ENCODE data around the gene YEATS2. TPM values are rescaled to one million over a fixed set of nuclear protein-coding genes. Genes with fewer than 3 reads are reported as not detected.
"Not testable (repeated sequence)": the region's sequence is repeated elsewhere in the genome, so short reads cannot be mapped to it uniquely, and the experiment has no call there.

Gene YEATS2
- polyA plus RNA-seq, 1 of the 3 experiments (the other 2 are of a cell fraction): 19.9 TPM

- H3K9ac ChIP-seq: no peak overlapping the region
- TF ChIP-seq PBX3 (IDR thresholded peaks at IDR 0.05): no peak
- no peak for TF ChIP-seq EZH2phosphoT487 (IDR thresholded peaks at IDR 0.05; ENCODE audit: borderline replicate concordance, low read depth)
- no peak for TF ChIP-seq JUND (IDR thresholded peaks at IDR 0.05)
- no peak for TF ChIP-seq POLR2AphosphoS5 (IDR thresholded peaks at IDR 0.05; ENCODE audit: low read depth, low read length)
- no peak for TF ChIP-seq TEAD4 (IDR thresholded peaks at IDR 0.05; ENCODE audit: borderline replicate concordance, insufficient read depth)
- TF ChIP-seq RCOR1 (IDR thresholded peaks at IDR 0.05; ENCODE audit: low read length): no peak
- no peak for TF ChIP-seq IRF3 (IDR thresholded peaks at IDR 0.05; ENCODE audit: low read depth, low read length)
- TF ChIP-seq EP300 (IDR thresholded peaks at IDR 0.05; ENCODE audit: borderline replicate concordance in 1 of 2, low read depth in 1 of 2, low read length in 1 of 2): no peak
- no peak for TF ChIP-seq SMC3 (IDR thresholded peaks at IDR 0.05; ENCODE audit: low read depth, low read length)
- no peak for TF ChIP-seq CHD2 (IDR thresholded peaks at IDR 0.05; ENCODE audit: low read length, partially characterized antibody)
- TF ChIP-seq RFX5 (IDR thresholded peaks at IDR 0.05; ENCODE audit: low read length): no peak
- no peaks in the 10 kb centered on the region; the same call in 1 of the 2 replicates for H4K20me1 ChIP-seq (ENCODE audit: insufficient read depth)
- no peaks in the 10 kb centered on the region for H3K4me1 ChIP-seq (ENCODE audit: control insufficient read depth in 1 of 2, insufficient read depth in 2 of 2, low read depth in 1 of 2, low read length in 1 of 2)
- no peak overlapping the region for H3K4me2 ChIP-seq
- H3K27me3 ChIP-seq (ENCODE audit: insufficient read depth): no peaks in the 10 kb centered on the region
- no peak overlapping the region for H2AFZ ChIP-seq (ENCODE audit: low read depth)
- peaks cover 45 to 61% of the 10 kb centered on the region in 2 experiments for H3K36me3 ChIP-seq (replicated peaks in 1 of 2; ENCODE audit: control insufficient read depth in 1 of 2, insufficient read depth in 2 of 2, low read length in 1 of 2)
- CTCF ChIA-PET: interaction anchor here (0.6 kb wide), 1 partner anchor 224 kb away, joined by 3 read pairs; no protein-coding TSS in a partner anchor
- H3K79me2 ChIP-seq (ENCODE audit: insufficient read depth): peaks cover 4% of the 10 kb centered on the region; the same call in 1 of the 2 replicates
- no peak overlapping the region for H3K27ac ChIP-seq (ENCODE audit: low read depth in 2 of 2, low read length in 1 of 2)
- no peaks in the 10 kb centered on the region for H3F3A ChIP-seq (replicated peaks; ENCODE audit: insufficient read depth)
- no peaks in the 10 kb centered on the region; the same call in 1 of the 2 replicates for H3K9me3 ChIP-seq
- DNase-seq: no peak
- POLR2A ChIA-PET: no interaction called here
- H3K4me3 ChIP-seq (ENCODE audit: low read depth in 2 of 2, low read length in 1 of 2): no peak overlapping the region
- 80% methylated on average over 2 of the region's 2 CpGs for WGBS (ENCODE audit: low lambda C conversion rate)
- H3K9me2 ChIP-seq: no peaks in the 10 kb centered on the region
These were observed 39.5 kb downstream of the YEATS2 start for GRCh38 chr3:183737116-183737515.

DNA sequence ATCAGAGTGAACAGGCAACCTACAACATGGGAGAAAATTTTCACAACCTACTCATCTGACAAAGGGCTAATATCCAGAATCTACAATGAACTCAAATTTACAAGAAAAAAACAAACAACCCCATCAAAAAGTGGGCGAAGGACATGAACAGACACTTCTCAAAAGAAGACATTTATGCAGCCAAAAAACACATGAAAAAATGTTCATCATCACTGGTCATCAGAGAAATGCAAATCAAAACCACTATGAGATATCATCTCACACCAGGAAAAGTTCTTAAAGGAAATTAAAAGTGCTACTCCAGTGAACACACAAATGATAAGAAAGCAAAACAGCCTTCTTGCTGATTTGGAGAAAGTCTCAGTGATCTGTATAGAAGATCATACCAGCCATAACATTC, 42.6 kb downstream of the YEATS2 start:
- CTCF ChIA-PET; H3K4me3 ChIP-seq (ENCODE audit: low read depth in 2 of 2, low read length in 1 of 2); H3K4me1 ChIP-seq (ENCODE audit: control insufficient read depth in 1 of 2, insufficient read depth in 2 of 2, low read depth in 1 of 2, low read length in 1 of 2); H3K9me2 ChIP-seq; POLR2A ChIA-PET; H3K9me3 ChIP-seq; H4K20me1 ChIP-seq (ENCODE audit: insufficient read depth); H3F3A ChIP-seq (replicated peaks; ENCODE audit: insufficient read depth); H3K79me2 ChIP-seq (ENCODE audit: insufficient read depth); H3K9ac ChIP-seq; H2AFZ ChIP-seq (ENCODE audit: low read depth); H3K27me3 ChIP-seq (ENCODE audit: insufficient read depth); DNase-seq; H3K4me2 ChIP-seq; H3K27ac ChIP-seq (ENCODE audit: low read depth in 2 of 2, low read length in 1 of 2): not testable (repeated sequence)
- WGBS (ENCODE audit: low lambda C conversion rate): 100% methylated on average over 1 of the region's 1 CpG
- H3K36me3 ChIP-seq (replicated peaks in 1 of 2; ENCODE audit: control insufficient read depth in 1 of 2, insufficient read depth in 2 of 2, low read length in 1 of 2): peaks cover 33 to 62% of the 10 kb centered on the region in 2 experiments

All from SK-N-SH (cell line).